ENCODE measurements around the gene KLRC1.
"Not testable (repeated sequence)": the region's sequence is repeated elsewhere in the genome, so short reads cannot be mapped to it uniquely, and the experiment has no call there.

The KLRC1 gene

GRCh38 chr12:10409392-10409791, 43.8 kb downstream of the KLRC1 start, which contains the start of gene KLRC4:
TSS of gene KLRC4 (minus strand) at chr12:10409757. CDS start at chr12:10409575, 182 bp downstream.
- DNase-seq = no peak

- DNase-seq = no peak
These were observed 44.3 kb downstream of the KLRC1 start for GRCh38 chr12:10408842-10409241.

DNA sequence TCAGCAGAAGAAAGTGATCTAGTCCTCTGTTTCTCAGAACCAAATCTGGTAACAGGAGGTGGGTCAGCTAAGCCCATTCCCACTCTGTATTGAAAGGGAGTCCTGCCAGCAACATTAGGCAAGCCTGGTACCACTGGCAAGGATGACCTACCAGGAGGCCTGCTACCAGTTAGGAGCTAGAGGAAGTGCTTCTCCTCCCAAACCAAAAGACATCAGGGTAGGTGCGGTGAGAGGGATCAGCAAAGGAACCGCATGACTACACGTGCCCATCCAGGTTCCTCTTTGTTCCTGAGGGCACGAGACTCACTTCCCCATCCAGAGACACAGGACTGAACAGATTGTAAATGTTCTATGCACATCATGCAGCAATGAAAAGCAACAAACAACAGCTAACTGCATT, 46.5 kb downstream of the KLRC1 start:
- no peak for DNase-seq

GRCh38 chr12:10405294-10405693, 47.9 kb downstream of the KLRC1 start:
- DNase-seq = no peak

DNA sequence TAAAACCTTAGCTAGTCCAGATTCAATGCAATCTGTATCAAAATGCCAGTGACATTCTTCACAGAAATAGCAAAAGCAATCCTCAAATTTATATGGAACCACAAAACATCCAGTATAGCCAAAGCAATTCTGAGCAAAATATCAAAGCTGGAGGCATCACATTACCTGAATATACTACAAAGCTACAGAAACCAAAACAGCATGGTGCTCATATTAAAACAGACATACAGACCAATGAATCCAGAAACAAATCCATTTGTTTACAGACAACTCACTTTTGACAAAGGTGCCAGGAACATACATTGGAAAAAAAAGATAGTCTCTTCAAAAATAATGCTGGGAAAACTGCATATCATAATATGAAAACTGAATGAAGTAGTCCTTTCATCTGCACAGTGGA, 48.4 kb downstream of the KLRC1 start:
- DNase-seq = no peak

DNA sequence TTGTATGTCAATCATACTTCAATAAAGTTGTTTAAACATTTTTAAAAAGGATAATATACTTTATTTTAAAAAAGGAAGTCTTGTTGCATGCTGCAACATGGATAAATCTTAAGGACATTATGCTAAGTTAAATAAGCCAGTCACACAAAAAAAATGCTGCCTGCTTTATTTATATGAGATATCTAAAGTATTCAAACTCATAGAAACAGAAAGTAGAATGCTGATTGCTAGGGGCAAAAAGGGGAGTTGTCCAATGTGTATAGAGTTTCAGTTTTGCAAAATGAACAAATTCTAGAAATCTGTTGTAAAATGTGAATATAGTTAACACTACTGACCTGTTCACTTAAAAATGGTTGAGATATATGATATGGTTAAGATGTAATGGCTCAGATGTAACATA, 52.3 kb downstream of the KLRC1 start:
- no peak for DNase-seq

DNA sequence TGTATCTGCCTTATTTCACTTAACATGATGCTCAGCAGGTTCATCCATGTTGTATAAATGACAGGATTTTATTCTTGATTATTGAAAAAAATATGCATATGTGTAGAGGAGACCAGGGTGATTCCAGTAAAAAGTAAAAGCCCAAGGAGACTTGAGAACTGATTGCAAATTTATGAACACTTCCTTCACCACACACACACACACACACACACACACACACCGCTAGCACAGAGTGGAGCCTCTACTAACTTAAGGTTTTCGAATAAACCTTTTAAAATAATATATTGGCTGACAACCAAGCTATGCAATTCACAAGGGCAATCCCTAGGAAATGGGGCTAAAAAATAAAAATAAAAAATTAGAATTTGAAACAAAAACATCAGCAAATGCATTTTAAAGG, 55.0 kb downstream of the KLRC1 start:
- DNase-seq = no peak

GRCh38 chr12:10397296-10397695, 55.9 kb downstream of the KLRC1 start:
- no peak for DNase-seq

- DNase-seq = not testable (repeated sequence)
These were observed 57.0 kb downstream of the KLRC1 start for GRCh38 chr12:10396176-10396575.
